DOHH2 (cell line): ENCODE measurements around the gene GABRE.

Source experiments
- CTCF ChIP-seq: fragments of 200-600 bp; sonication (generic); IDR thresholded peaks from one replicate; pipeline ENCODE4 v1.5.1; 2014; ENCODE audit warnings: antibody characterized with exemption, mild to moderate bottlenecking, low read depth, low read length; ENCODE audit not compliant: poor library complexity, severe bottlenecking
- EZH2phosphoT487 ChIP-seq: fragments of 200-600 bp; sonication (generic); IDR thresholded peaks from 2 replicates; pipeline ENCODE4 v1.6.1; 2017; ENCODE audit warnings: borderline replicate concordance, mild to moderate bottlenecking, antibody characterized with exemption, low read length, moderate library complexity, mixed read lengths

GRCh38 chrX:151935358-151935757, 39.1 kb downstream of the GABRE start:
- TF ChIP-seq CTCF (no peak), EZH2phosphoT487 (no peak)
